H1 (cell line): ENCODE measurements around the gene DOK7. TPM values are rescaled to one million over a fixed set of nuclear protein-coding genes. Genes with fewer than 3 reads are reported as not detected.

ENCODE experiments used
- SUZ12 ChIP-seq: fragments of 200-600 bp; sonication (generic); IDR thresholded peaks from 2 replicates; pipeline ENCODE4 v1.6.1; 2012; ENCODE audit warnings: mild to moderate bottlenecking, inconsistent platforms, low read length, moderate library complexity, mixed read lengths
- TBP ChIP-seq: IDR thresholded peaks from 2 replicates; pipeline ENCODE4 v1.6.1; 2011; ENCODE audit warnings: low read depth, low read length, improper control_type of control experiment
- polyA plus RNA-seq, 7 experiments: library from polyadenylated mRNA; depleted of rRNA in 3 of 7; stranded (reverse) in 5 of 7; unstranded in 2 of 7; fragments of >200 nt in 5 of 7; fragments of 200-250 nt in 2 of 7; gene quantifications; 1 replicate in 5 of 7; 2 replicates in 1 of 7; 4 replicates in 1 of 7; pipeline versions ENCODE4 v1.2.1 to v1.2.3, GENCODE V29; 2011 to 2013; ENCODE audit warnings: missing spikeins in 2 of 7, mixed read lengths in 2 of 7
- total RNA-seq: library from RNA; stranded (reverse); fragmentation: NEBNext Ultra II Directional; extraction: Animal tissue kit (Norgen Biotek cat#: 25700); gene quantifications from 2 replicates; pipeline ENCODE4 v1.2.1, GENCODE V29; 2021

DOK7 gene
- total and polyA plus RNA-seq, 2 of the 8 experiments (the other 6 are each of a cell fraction or from before 2014, with no cell fraction given), result 0.32 TPM; not detected in 1

- TF ChIP-seq TBP (no peak), SUZ12 (no peak)
These were observed 646 bp downstream of the DOK7 start (continued) for GRCh38 chr4:3463556-3464348.
